Stimulated activated CD4-positive, alpha-beta T cell treated with anti-CD3 and anti-CD28 coated beads, Interleukin-15, amount 100 ng/mL, for 48 hours (primary cell): Measurements from ENCODE around the gene TTC9B.
"Not testable (repeated sequence)": the region's sequence is repeated elsewhere in the genome, so short reads cannot be mapped to it uniquely, and the experiment has no call there.

Experiments used
- DNase-seq, 2 donors: peaks; one replicate each; pipeline ENCODE4 v3.0.0-alpha.2; 2020; ENCODE audit warnings: low read depth in 2 of 2

TTC9B gene

GRCh38 chr19:40232949-40233810, 15.0 kb upstream of the TTC9B start:
- no peak for DNase-seq

GRCh38 chr19:40232479-40232878, 14.3 kb upstream of the TTC9B start:
- no peak for DNase-seq

- DNase-seq, result no peak
Observed at GRCh38 chr19:40231544-40232424, 13.6 kb upstream of the TTC9B start.

- DNase-seq, result no peak
Observed at GRCh38 chr19:40231057-40231456, 12.9 kb upstream of the TTC9B start.

- no peak for DNase-seq
Observed at GRCh38 chr19:40229926-40230417, 11.8 kb upstream of the TTC9B start.

- DNase-seq, result no peak
Observed at GRCh38 chr19:40229484-40229883, 11.3 kb upstream of the TTC9B start.

- no peak for DNase-seq
Observed at GRCh38 chr19:40228863-40229262, 10.7 kb upstream of the TTC9B start.

- DNase-seq, result no peak
Observed at GRCh38 chr19:40228346-40228745, 10.2 kb upstream of the TTC9B start.

GRCh38 chr19:40225440-40226305, 7.5 kb upstream of the TTC9B start:
- no peak for DNase-seq

- no peak for DNase-seq
Observed at GRCh38 chr19:40224342-40225150, 6.4 kb upstream of the TTC9B start.

GRCh38 chr19:40223135-40223822, 5.1 kb upstream of the TTC9B start:
- no peak for DNase-seq

GRCh38 chr19:40221858-40222619, 3.9 kb upstream of the TTC9B start:
- DNase-seq, result peak; percentile 51 to 61

GRCh38 chr19:40220674-40221073, 2.5 kb upstream of the TTC9B start:
- no peak for DNase-seq

GRCh38 chr19:40219721-40220276, 1.6 kb upstream of the TTC9B start:
- no peak for DNase-seq

GRCh38 chr19:40219029-40219428, 845 bp upstream of the TTC9B start:
- DNase-seq, result not testable (repeated sequence)

GRCh38 chr19:40217027-40217810, 965 bp downstream of the TTC9B start:
- no peak for DNase-seq

- DNase-seq, result no peak
Observed at GRCh38 chr19:40216777-40217026, 1.5 kb downstream of the TTC9B start.

GRCh38 chr19:40216013-40216776, 2.0 kb downstream of the TTC9B start:
- DNase-seq, result no peak
